ENCODE measurements around the gene INIP. TPM values are rescaled to one million over a fixed set of nuclear protein-coding genes. Genes with fewer than 3 reads are reported as not detected.

Gene INIP
- total and polyA plus RNA-seq, 2 of the 13 experiments (the other 11 are each of a cell fraction or from before 2014, with no cell fraction given) = 13.6 to 28.6 TPM

DNA sequence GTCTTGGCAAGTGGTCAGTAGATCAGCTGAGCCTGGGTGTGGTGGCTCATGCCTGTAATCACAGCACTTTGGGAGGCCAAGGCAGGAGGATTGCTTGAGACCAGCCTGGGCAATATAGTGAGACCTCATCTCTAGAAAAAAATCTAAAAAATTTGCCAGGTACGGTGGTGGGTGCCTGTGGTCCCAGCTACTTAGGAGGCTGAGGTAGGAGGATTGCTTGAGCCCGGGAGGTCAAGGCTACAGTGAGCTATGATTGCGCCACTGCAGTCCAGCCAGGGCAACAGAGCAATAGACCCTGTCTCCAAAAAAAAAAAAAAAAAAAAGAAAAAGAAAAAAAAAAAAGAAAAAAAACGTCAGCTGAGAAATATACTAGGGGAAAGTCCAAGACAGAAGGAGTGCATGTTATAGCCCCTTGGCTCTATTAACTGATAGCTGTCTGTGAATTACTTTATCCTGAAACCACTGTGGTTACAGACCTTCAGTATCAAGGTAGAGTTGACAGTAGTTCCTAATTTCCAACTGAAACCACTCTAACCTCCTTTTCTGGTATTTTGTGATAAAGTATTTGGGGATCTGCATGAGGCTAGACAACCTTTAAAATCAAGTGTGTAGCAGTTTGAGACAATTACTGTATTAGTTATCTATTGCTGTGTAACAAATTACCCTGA lies 2.3 kb upstream of the INIP start:
- in situ Hi-C loops (cut with HindIII; ENCODE audit: extremely low pct_ligation_motif_present, low pct_unique_long_range_greater_than_20kb) (loop anchor here (25.0 kb wide), 2 partner anchors 233 to 633 kb away; partner anchors contain the start of gene KIAA1958), intact Hi-C loops (cut with micrococcal nuclease; ENCODE audit: unreplicated experiment) (no loop called here)
- WGBS (ENCODE audit: low lambda C conversion rate) = 11% methylated on average over 4 of the region's 4 CpGs
- no peak for ATAC-seq
- no peak overlapping the region for H3K9ac ChIP-seq (ENCODE audit: insufficient read depth, low read depth, low read length)
- peaks cover 11% of the 10 kb centered on the region for H3K79me2 ChIP-seq (ENCODE audit: insufficient read depth, low read length)
- H3K4me2 ChIP-seq (ENCODE audit: low read depth, low read length) = no peak overlapping the region
- ChIA-PET CTCF (ENCODE audit: low intra/inter-chr PET ratio, low total read pairs) (no interaction called here), POLR2A (interaction anchor here (1.2 to 1.9 kb wide), 2 partner anchors 10 to 13 kb away, joined by 4 to 5 read pairs; no protein-coding TSS in a partner anchor)
- H3K36me3 ChIP-seq (replicated peaks in 1 of 2; ENCODE audit: control insufficient read depth in 1 of 2, insufficient read depth in 2 of 2, low read length in 2 of 2) = no peaks in the 10 kb centered on the region; a peak in 1 of 5 replicates
- H3K9me3 ChIP-seq (ENCODE audit: low read length) = no peaks in the 10 kb centered on the region
- no peaks in the 10 kb centered on the region for H4K20me1 ChIP-seq (ENCODE audit: insufficient read depth, low read length)
- peaks cover 18% of the 10 kb centered on the region for H3K4me1 ChIP-seq (ENCODE audit: insufficient read depth, low read length)
- no peak overlapping the region for H2AFZ ChIP-seq (ENCODE audit: low read length)
- H3K27me3 ChIP-seq (ENCODE audit: control insufficient read depth in 1 of 2, insufficient read depth in 2 of 2, low read length in 2 of 2) = no peaks in the 10 kb centered on the region
- FAIRE-seq = no peak
- no peak for DNase-seq (ENCODE audit: low spot score)
- H3K4me3 ChIP-seq (replicated peaks in 1 of 3; ENCODE audit: insufficient read depth in 1 of 3, low read depth in 2 of 3, low read length in 3 of 3) = no peak overlapping the region
- H3K27ac ChIP-seq (ENCODE audit: extremely low read length, insufficient read depth, low read length) = no peak overlapping the region
- BruUV-seq (replicated peaks) = no TSS peak
- TF ChIP-seq ZNF121 (CRISPR knock-in tag; IDR thresholded peaks at IDR 0.05) (no peak), PHF8 (CRISPR knock-in tag; IDR thresholded peaks at IDR 0.05) (no peak), RBAK (CRISPR knock-in tag; IDR thresholded peaks at IDR 0.05) (peak; percentile 77; the same call in 1 of the 2 replicates), ZNF605 (CRISPR knock-in tag; IDR thresholded peaks at IDR 0.05) (no peak), ZZZ3 (CRISPR knock-in tag; IDR thresholded peaks at IDR 0.05; ENCODE audit: borderline replicate concordance) (no peak), ASH2L (IDR thresholded peaks at IDR 0.05; ENCODE audit: insufficient read length, low read depth, low read length) (no peak), ARNTL (CRISPR knock-in tag; IDR thresholded peaks at IDR 0.05) (no peak), HINFP (CRISPR knock-in tag; IDR thresholded peaks at IDR 0.05; ENCODE audit: low read depth) (no peak), WIZ (CRISPR knock-in tag; IDR thresholded peaks at IDR 0.05) (no peak), ZNF839 (CRISPR knock-in tag; IDR thresholded peaks at IDR 0.05; ENCODE audit: borderline replicate concordance) (no peak), ZNF563 (CRISPR knock-in tag; IDR thresholded peaks at IDR 0.05) (no peak), ZNF567 (CRISPR knock-in tag; IDR thresholded peaks at IDR 0.05; ENCODE audit: borderline replicate concordance) (no peak), PBX3 (CRISPR knock-in tag; IDR thresholded peaks at IDR 0.05; ENCODE audit: borderline replicate concordance) (no peak), FOXA3 (CRISPR knock-in tag; IDR thresholded peaks at IDR 0.05) (no peak), CENPX (CRISPR knock-in tag; IDR thresholded peaks at IDR 0.05) (no peak), ZNF468 (CRISPR knock-in tag; IDR thresholded peaks at IDR 0.05) (no peak), NR2F6 (IDR thresholded peaks at IDR 0.05) (no peak), NR2F6 (CRISPR knock-in tag; IDR thresholded peaks at IDR 0.05) (0 out of 2 replicates have a peak, but pooled peaks have one; percentile 12), FUBP1 (CRISPR knock-in tag; IDR thresholded peaks at IDR 0.05; ENCODE audit: borderline replicate concordance) (no peak), MAX (IDR thresholded peaks at IDR 0.05) (no peak)
- TF ChIP-seq, protein P1, sequence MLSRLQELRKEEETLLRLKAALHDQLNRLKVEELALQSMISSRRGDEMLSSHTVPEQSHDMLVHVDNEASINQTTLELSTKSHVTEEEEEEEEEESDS (CRISPR knock-in tag; IDR thresholded peaks at IDR 0.05; ENCODE audit: borderline replicate concordance) = no peak
